KBM-7 (cell line): ENCODE results near the gene DDX1.

ENCODE experiments used
- DNase-seq: peaks from one replicate; pipeline ENCODE4 v3.0.0-alpha.2; 2015
- in situ Hi-C: fragments of 300-500 bp; cut with MboI; formaldehyde crosslinking; loops from 2 replicates; pipeline ENCODE4 v1.14.3; 2020; ENCODE audit warnings: low sequenced_read_pairs, low pct_unique_long_range_greater_than_20kb, mixed read lengths

DDX1 gene

GRCh38 chr2:15623481-15623796, 31.8 kb downstream of the DDX1 start:
- no peak for DNase-seq
- in situ Hi-C loops, result no loop called here

- in situ Hi-C loops, result no loop called here
Observed at GRCh38 chr2:15623898-15624541, 32.4 kb downstream of the DDX1 start.

DNA sequence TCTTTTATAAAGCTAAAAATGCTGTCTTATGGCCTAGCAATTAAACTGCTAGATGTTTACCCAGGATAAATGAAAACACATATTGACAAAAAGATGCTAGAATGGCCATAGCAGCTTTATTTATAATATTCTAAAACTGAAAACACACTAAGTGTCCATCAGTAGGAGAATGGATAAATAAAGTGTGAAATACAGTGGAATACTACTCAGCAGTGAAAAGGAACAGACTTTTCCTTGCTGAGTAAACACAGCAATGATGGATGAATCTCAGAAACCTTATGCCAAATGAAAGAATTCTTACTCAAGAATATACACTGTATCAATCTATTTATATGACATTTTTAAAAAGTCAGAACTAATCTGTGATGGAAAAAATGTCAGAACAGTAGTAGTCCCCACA, 33.2 kb downstream of the DDX1 start:
- in situ Hi-C loops, result no loop called here
- no peak for DNase-seq

More at GRCh38 chr2:15623898-15624541, 32.4 kb downstream of the DDX1 start:
- no peak for DNase-seq

DNA sequence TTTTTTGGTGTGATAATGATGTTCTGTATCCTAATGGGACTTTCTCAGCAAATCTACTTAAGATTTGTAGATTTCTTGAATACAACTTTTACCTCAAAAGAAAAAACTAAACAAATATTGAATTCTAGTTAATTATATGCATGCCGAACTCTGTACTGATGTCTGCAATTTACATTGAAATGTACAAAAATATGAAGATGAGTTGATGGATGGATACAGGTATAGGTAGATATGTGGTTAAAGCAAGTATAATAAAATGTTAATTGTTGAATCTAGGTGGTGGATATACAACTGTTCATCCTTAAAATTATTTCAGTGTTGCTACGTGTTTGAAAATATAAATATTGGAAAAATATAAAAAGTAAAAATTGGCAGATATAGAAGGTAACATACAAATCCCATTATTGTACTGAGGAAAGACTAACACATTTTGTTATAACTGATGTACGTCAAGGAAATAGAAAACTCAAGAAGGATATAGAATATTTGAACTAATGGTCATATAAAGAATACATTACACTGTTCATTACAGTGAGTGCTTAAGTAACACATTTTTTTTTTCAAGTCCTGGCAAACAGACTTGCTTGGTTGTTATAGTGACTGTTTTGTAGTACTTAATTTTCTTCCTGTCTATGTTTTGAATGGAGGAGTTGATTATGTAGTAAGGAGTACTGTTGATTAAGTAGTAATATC, 33.8 kb downstream of the DDX1 start:
- no peak for DNase-seq
- in situ Hi-C loops, result no loop called here

DNA sequence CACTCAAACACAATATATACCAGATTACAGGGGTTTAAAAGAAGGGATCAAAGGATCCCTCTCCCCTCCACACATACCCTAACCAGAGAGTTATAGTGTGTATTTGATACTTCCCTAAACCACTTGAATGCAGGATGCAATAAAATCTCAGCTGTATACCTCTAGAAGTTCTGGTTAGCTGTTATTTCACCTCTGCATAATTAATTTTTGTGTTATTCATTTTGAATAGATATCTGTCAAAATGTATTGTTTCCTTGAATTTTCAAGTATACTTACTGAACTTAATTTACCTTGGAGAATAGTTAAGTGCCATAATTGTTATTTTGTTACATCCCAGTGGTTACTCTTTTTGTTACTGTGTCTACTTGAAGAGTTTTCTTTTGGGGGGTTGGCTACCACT, 34.5 kb downstream of the DDX1 start:
- in situ Hi-C loops, result no loop called here
- no peak for DNase-seq

DNA sequence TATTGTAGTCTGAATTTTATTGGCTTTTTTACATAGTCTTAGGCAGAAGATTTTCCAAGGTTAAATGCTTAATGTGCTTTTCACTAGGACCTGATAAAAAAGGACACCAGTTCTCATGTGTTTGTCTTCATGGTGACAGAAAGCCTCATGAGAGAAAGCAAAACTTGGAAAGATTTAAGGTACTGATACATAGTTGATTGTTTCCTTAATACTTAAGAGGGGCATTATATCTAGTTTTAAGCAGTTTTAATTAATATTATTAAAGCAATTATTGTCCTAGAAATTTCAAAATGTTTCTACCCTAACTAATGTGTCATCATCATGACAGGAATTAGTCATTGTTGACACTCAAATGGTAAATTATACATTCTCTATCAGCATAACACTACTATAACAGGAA, 35.3 kb downstream of the DDX1 start:
- DNase-seq, result no peak
- in situ Hi-C loops, result no loop called here

DNA sequence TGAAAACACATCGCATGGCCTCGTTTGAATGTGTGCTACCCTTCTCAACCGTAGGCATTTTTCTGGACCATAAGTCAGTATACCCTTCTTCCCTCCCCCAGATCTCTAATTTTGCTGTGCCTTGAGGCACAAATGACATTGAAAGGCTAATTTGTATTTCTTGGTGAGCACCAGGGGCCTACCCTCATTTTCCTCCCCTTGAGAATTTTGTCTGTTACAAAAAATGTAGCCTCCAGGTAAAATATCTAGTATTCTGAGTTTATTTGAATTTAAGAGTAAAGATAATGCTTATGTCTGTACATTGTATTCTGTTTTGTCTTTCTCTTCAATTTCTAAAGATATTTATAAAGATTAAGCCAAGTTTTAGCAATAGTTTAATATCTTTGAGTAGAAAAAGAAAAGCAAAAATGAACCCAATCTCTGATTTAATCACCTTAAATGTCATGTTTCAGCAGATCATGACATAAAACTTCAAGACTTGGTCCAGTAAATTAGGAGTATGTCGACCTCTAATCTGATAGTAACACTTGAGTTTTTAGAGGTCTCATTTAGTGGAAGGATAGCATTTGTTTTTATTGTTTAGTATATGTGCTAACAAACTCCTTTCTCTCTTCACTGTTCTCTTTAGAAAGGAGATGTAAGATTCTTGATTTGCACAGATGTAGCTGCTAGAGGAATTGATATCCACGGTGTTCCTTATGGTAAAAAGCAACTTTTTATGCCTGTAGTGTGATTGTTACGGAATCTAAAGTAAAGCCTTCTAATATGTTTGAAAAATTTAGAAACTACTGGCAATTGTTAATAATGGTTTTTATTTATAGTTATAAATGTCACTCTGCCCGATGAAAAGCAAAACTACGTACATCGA, 36.4 kb downstream of the DDX1 start:
- in situ Hi-C loops, result no loop called here
- no peak for DNase-seq

GRCh38 chr2:15628899-15629855, 37.5 kb downstream of the DDX1 start:
- in situ Hi-C loops, result no loop called here
- DNase-seq, result no peak

- DNase-seq, result no peak
- in situ Hi-C loops, result no loop called here
Observed at GRCh38 chr2:15630121-15630977, 38.7 kb downstream of the DDX1 start.

GRCh38 chr2:15630978-15631719, 39.5 kb downstream of the DDX1 start:
- no peak for DNase-seq
- in situ Hi-C loops, result no loop called here

DNA sequence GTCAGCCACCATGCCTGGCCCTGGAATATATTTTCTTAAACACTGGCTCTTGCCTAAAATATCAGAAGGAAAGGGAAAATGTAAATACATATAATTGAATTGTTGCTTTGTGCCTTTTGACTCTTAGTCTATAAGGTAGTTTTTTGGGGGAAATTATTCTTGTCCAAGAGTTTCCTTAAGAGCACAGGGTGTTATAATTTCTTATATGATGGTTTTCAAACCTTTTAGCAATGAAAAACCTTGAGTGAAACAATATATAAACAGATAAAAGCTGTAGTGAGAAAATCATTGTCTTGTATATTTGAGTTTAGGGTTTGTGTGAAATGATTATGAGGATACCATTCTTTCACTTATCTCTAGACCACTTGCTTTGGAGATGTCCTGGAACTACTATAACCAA, 40.2 kb downstream of the DDX1 start:
- in situ Hi-C loops, result no loop called here
- no peak for DNase-seq

- DNase-seq, result no peak
- in situ Hi-C loops, result no loop called here
Observed at GRCh38 chr2:15633043-15633970, 41.6 kb downstream of the DDX1 start.

DNA sequence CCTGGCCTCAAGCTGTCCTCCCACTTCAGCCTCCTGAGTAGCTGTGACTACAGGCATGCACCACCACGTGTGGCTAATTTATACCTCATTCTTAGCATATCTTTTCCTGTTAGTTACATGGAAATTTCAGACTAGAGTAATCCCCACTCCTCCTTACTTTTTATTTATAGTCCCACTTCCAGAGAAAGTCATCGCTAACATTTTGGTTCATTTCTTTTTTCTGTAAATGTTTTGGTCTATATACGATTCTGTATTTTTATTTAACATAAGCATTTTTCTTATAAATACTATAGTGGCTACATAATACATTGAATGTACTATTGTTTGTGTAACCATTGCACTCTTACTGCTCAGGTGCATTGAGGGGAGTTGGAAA, 42.3 kb downstream of the DDX1 start:
- DNase-seq, result no peak
- in situ Hi-C loops, result no loop called here

GRCh38 chr2:15634846-15635490, 43.3 kb downstream of the DDX1 start:
- in situ Hi-C loops, result no loop called here
- DNase-seq, result no peak

GRCh38 chr2:15636972-15637785, 45.5 kb downstream of the DDX1 start:
- in situ Hi-C loops, result no loop called here
- DNase-seq, result peak; percentile 67

DNA sequence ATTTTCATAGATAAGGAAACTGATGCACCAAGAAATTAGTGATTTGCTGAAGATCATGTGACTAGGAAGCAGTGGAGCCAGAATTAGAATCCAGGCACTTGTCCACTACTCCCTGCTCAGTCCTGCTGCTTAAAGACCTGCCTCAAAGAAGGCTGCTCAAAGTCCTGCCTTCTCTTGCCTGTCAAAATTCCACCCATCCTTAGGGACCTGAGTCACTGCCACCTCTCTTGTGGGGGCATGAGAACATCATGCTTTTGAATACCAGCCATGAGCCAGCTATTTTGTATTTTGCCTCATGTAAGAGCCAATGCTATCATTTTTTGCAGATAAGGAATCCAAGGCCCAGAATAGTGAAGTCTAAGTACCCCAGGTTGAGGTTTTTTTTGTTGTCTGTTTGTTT, 47.1 kb downstream of the DDX1 start:
- no peak for DNase-seq
- in situ Hi-C loops, result no loop called here
